Ovary (tissue), 9 donors: ENCODE results near the gene SYNPO2. TPM values are rescaled to one million over a fixed set of nuclear protein-coding genes. Genes with fewer than 3 reads are reported as not detected.

Source experiments
- DNase-seq, 5 donors: peaks; one replicate each; pipeline ENCODE4 v3.0.0-alpha.2; 2019 to 2020
- H3K27ac ChIP-seq, 2 donors: fragments of 200-600 bp; one replicate each; pipeline versions ENCODE4 v1.5.1 to v1.8.0; 2019 to 2022
- H3K27me3 ChIP-seq: fragments of 200-600 bp; one replicate; pipeline ENCODE4 v1.8.0; 2022
- H3K36me3 ChIP-seq: fragments of 200-600 bp; sonication (generic); one replicate; pipeline ENCODE4 v1.5.1; 2019
- H3K4me1 ChIP-seq: one replicate; pipeline ENCODE4 v1.8.1; 2013; ENCODE audit warnings: mild to moderate bottlenecking, moderate library complexity; ENCODE audit not compliant: insufficient read depth
- H3K4me3 ChIP-seq: fragments of 200-600 bp; sonication (generic); one replicate; pipeline ENCODE4 v1.5.1; 2017
- H3K9me3 ChIP-seq, 2 donors: fragments of 200-600 bp in 1 of 2; sonication (generic) in 1 of 2; one replicate each; pipeline versions ENCODE4 v1.5.1 to v1.8.1; 2013 to 2019; ENCODE audit warnings: mild to moderate bottlenecking in 1 of 2, moderate library complexity in 1 of 2
- CTCF ChIP-seq, 3 donors: fragments of 450-650 bp in 2 of 3; fragments of 200-600 bp in 1 of 3; IDR thresholded peaks; one replicate each; pipeline versions ENCODE4 v1.5.1 to v1.8.0; 2016 to 2022; ENCODE audit warnings: antibody characterized with exemption in 3 of 3, mild to moderate bottlenecking in 1 of 3
- EP300 ChIP-seq: sonication (generic); formaldehyde crosslinking; IDR thresholded peaks from one replicate; pipeline ENCODE4 v1.6.1; 2017; ENCODE audit warnings: antibody characterized with exemption
- POLR2A ChIP-seq: fragments of 450-650 bp; IDR thresholded peaks from one replicate; pipeline ENCODE4 v1.6.1; 2017; ENCODE audit warnings: antibody characterized with exemption, mild to moderate bottlenecking, moderate library complexity
- WGBS, 3 donors: extraction: QIAGEN DNeasy Blood & Tissue Kit in 1 of 3; methylation state at CpG; one replicate each; pipeline versions ENCODE4 v1.1.5 to v1.1.7; 2013 to 2017; 5-methylcytosine and 5-hydroxymethylcytosine counted together
- intact Hi-C, 4 donors: fragments of 100-400 bp; cut with DNase I; formaldehyde crosslinking; loops; one replicate each; pipeline versions ENCODE4 v1.11.0 to v1.15.1; 2022 to 2023
- polyA plus RNA-seq, 2 donors: library from polyadenylated mRNA; stranded (reverse); fragments of 200-250 nt in 1 of 2; fragments of 350-450 nt in 1 of 2; fragmentation: Illumina TruSeq in 1 of 2; extraction: RNeasy Lipid Tissue Mini Kit (QIAGEN cat#74804) in 1 of 2; gene quantifications; one replicate each; pipeline ENCODE4 v1.2.3, GENCODE V29; 2013 to 2014
- total RNA-seq, 7 donors: library from RNA; depleted of rRNA in 2 of 7; stranded (reverse); fragments of >200 nt in 2 of 7; fragmentation: NEBNext Ultra II Directional in 3 of 7; extraction: Animal tissue kit (Norgen Biotek cat#: 25700) in 3 of 7; gene quantifications; one replicate each; pipeline versions ENCODE4 v1.1.0 to v1.2.4, GENCODE V29; 2016 to 2023
- donor health status: DM: no; HTN: no; CAD: no; lungs with moderate emphysema.
- donor health status: DM: no; HTN: no; CAD: no.
- donor health status: Bipolar disorder and iron deficiency.
- donor health status: DM: yes; HTN: yes; CAD: no.
- donor health status: DM: no; HTN: no; CAD: no.
- donor health status: DM: yes; HTN: yes; CAD: no.

The SYNPO2 gene
- total and polyA plus RNA-seq, 9 donors, result 54.8 to 265 (median 121) TPM

GRCh38 chr4:118985170-118986000 is 96.7 kb downstream of the SYNPO2 start:
- Histone ChIP-seq H3K27ac (no peak overlapping the region), H3K9me3 (no peaks in the 10 kb centered on the region), H3K4me1 (peaks cover 19% of the 10 kb centered on the region), H3K4me3 (no peak overlapping the region), H3K27me3 (no peaks in the 10 kb centered on the region), H3K36me3 (no peaks in the 10 kb centered on the region)
- 91 to 96% (median 96%) methylated on average over 5 of the region's 5 CpGs for WGBS, 3 donors
- TF ChIP-seq EP300 (no peak), POLR2A (no peak), CTCF (IDR thresholded peaks at IDR 0.05) (no peak)
- DNase-seq, result no peak
- intact Hi-C loops, result loop anchor here in 3 of 4 donors (5.0 to 10.0 kb wide), 5 partner anchors 47 to 469 kb away; partner anchors contain the start of gene USP53 (in 1 of the 3)

DNA sequence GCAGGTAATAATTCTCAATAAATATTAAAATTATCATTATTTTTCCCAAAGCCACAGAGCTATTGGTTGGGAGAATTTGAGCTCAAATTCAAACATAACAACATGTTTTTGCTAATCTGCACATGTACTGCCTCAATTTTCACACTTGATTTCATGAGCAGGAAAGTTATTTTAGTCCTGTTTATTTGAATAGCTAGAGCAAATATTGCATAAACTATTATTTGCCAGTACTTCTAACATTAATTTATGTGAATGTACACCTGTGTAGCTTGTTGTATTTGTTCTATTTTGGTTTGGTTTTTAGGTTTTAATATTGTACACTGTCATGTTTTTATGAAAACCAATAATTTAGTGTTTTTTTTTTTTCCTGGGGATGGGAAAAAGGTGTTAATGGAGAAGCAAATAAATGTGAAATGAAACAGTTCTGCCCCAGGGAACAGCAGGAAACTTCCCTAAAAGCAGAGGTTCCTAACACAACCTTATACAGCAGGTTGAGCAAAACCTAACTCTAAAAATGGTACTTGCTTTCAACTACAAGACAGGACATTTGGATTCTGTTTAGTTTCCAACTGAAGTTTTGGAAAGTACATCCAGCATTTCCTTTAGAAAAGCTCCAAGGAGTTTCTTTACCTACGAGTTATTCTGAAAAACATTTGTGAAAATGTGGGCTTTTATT is 99.4 kb downstream of the SYNPO2 start:
- Histone ChIP-seq H3K4me3 (no peak overlapping the region), H3K9me3 (no peaks in the 10 kb centered on the region), H3K4me1 (peaks cover 21% of the 10 kb centered on the region), H3K36me3 (no peaks in the 10 kb centered on the region), H3K27me3 (no peaks in the 10 kb centered on the region), H3K27ac (no peak overlapping the region)
- no peak for TF ChIP-seq EP300
- no peak for TF ChIP-seq CTCF (IDR thresholded peaks at IDR 0.05)
- no peak for TF ChIP-seq POLR2A
- intact Hi-C loops, result loop anchor here in 3 of 4 donors (5.0 to 10.0 kb wide), 5 partner anchors 44 to 467 kb away; partner anchors contain the start of gene USP53 (in 1 of the 3)
- WGBS, 3 donors, result 34 to 44% (median 36%) methylated on average over 1 of the region's 1 CpG
- DNase-seq, result no peak

DNA sequence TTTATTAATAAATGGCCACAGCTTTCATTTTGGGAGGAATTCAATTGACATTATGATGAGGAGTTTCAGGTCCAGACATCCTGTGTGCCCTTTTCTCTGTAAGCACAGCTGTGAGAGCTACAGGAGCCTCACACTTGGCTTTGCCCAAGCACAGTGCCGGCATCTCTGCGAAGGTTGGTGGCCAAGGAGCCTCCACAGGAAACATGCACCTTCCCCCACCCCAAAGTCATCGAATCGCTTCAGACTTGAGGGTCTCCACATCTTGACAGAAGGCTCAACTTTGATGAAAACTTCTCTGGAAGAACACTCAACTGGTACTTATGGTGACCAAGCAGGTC is 100.0 kb downstream of the SYNPO2 start:
- peaks cover 17% of the 10 kb centered on the region for H3K4me1 ChIP-seq
- intact Hi-C loops, result loop anchor here in 3 of 4 donors (5.0 to 10.0 kb wide), 5 partner anchors 44 to 466 kb away; partner anchors contain the start of gene USP53 (in 1 of the 3)

More for the DNA sequence above, 100.0 kb downstream of the SYNPO2 start:
- 79 to 93% (median 85%) methylated on average over 4 of the region's 4 CpGs for WGBS, 3 donors
- no peak for DNase-seq
- no peak overlapping the region for H3K4me3 ChIP-seq
- H3K9me3 ChIP-seq, result no peaks in the 10 kb centered on the region
- TF ChIP-seq CTCF (IDR thresholded peaks at IDR 0.05) (no peak), EP300 (no peak), POLR2A (no peak)
- H3K27ac ChIP-seq, result no peak overlapping the region
- H3K36me3 ChIP-seq, result no peaks in the 10 kb centered on the region
- no peaks in the 10 kb centered on the region for H3K27me3 ChIP-seq
